ENCODE measurements around the gene CSHL1.

The CSHL1 gene

DNA sequence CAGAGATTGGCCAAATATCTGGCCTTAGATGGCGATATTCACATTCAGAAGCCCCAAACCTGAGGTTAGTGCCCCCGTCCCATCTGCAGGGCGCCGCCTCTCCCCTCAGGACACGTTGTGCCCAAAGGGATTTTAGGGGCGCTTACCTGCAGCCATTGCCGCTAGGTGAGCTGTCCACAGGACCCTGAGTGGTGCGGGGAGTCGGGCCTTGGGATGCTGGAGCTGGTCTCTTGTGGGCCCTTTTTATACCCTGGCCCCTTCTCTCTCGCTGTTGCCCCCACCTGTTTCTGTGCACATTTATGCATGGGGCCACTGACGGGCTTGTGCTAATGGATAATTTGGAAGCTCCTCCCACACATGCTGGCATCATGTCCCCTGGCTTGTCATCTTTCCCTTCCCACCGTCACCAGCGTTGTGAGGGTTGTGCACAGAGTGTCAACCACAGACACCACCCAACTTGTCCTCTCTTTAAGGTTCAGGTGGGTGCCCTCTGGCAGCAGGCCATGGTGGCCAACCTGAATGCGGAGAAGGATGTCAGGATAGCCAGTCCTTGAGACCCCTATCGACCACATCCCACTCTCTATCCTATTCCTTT is at the start of gene CSHL1:
TSS of gene CSHL1 (minus strand) at position 218 of the 595 bp plus-strand sequence. CDS start at position 156, 62 bp downstream.
- TF ChIP-seq, protein P1, sequence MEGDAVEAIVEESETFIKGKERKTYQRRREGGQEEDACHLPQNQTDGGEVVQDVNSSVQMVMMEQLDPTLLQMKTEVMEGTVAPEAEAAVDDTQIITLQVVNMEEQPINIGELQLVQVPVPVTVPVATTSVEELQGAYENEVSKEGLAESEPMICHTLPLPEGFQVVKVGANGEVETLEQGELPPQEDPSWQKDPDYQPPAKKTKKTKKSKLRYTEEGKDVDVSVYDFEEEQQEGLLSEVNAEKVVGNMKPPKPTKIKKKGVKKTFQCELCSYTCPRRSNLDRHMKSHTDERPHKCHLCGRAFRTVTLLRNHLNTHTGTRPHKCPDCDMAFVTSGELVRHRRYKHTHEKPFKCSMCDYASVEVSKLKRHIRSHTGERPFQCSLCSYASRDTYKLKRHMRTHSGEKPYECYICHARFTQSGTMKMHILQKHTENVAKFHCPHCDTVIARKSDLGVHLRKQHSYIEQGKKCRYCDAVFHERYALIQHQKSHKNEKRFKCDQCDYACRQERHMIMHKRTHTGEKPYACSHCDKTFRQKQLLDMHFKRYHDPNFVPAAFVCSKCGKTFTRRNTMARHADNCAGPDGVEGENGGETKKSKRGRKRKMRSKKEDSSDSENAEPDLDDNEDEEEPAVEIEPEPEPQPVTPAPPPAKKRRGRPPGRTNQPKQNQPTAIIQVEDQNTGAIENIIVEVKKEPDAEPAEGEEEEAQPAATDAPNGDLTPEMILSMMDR (IDR thresholded peaks at IDR 0.05; ENCODE audit: insufficient read depth, low read depth, low read length, missing control alignments), result no peak
- H3K4me3 ChIP-seq (ENCODE audit: low read depth, low read length), result no peak within 1 kb of the TSS
- DNase-seq (ENCODE audit: low read depth), result no peak

DNA sequence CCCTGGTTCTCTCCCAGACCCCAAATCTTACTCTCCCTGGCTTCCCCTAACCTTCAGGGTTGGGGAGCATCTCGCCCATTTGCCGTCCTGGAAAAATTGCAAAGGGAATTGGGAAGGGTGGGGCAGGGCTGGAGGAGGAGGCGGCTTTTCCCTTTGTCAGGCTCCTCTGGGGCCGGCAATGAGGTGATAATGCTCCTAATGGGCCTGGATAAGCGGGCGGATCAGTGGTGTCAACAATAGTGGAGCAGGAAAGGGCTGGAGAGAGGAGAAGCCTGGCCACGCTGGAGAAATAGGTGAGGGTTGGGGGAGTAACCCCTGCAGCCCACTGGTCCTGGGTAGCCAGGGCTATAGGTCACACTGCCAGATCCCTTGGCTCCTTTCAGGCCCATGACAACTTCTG is 49.4 kb upstream of the CSHL1 start:
- no peak overlapping the region for H3K4me3 ChIP-seq (ENCODE audit: low read depth, low read length)
- no peak for DNase-seq (ENCODE audit: low read depth)
- TF ChIP-seq, protein P1 (IDR thresholded peaks at IDR 0.05; ENCODE audit: insufficient read depth, low read depth, low read length, missing control alignments), result no peak

DNA sequence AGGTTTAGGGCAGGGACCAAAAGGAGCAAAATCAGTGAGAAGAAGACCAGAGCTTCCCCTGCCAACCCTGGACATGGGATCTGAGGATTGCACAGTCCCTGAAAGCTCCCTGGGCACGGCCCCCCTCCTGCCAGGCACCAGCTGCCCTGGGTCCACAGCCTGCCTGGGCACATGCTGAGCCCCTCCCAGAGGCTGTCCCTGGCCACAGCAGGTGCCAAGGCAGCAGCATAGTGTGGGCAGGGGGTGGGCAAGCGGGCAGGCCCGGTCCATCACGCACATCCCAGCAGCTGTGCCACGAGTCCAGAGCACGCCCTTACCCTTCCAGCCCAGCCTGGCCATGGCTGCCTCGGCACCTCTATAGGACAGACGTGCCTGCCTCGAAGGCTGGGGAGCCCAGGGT is 48.9 kb upstream of the CSHL1 start:
- TF ChIP-seq, protein P1 (IDR thresholded peaks at IDR 0.05; ENCODE audit: insufficient read depth, low read depth, low read length, missing control alignments), result no peak
- H3K4me3 ChIP-seq (ENCODE audit: low read depth, low read length), result no peak overlapping the region
- DNase-seq (ENCODE audit: low read depth), result no peak

DNA sequence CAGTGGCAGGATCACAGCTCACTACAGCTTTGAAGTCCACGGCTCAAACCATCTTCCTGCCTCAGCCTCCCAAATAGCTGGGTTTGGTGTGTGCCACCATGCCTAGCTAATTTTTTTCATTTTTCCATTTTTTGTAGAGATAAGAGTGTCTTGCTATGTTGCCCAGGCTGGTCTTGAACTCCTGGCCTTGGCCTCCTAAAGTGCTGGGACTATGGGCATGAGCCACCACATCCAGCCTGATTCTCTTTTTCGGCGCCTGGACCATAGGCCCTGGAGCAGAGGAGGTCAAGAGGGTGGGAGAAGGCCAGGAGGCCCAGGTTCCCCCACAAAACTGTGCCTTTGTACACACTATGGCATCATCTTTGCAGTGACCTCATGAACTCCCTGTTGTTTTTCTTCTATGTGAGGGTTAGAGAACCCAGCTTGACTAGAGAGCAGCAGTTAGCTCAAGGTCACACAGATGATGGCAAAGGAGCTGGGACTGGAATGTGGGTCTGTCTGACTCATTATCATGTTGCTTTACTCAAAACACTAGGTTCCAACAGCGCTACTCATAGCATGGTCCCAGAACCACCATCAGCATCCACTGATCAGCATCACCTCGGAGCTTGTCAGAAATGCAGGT is 45.4 kb upstream of the CSHL1 start:
- DNase-seq (ENCODE audit: low read depth), result no peak
- TF ChIP-seq, protein P1 (IDR thresholded peaks at IDR 0.05; ENCODE audit: insufficient read depth, low read depth, low read length, missing control alignments), result no peak
- H3K4me3 ChIP-seq (ENCODE audit: low read depth, low read length), result no peak overlapping the region

DNA sequence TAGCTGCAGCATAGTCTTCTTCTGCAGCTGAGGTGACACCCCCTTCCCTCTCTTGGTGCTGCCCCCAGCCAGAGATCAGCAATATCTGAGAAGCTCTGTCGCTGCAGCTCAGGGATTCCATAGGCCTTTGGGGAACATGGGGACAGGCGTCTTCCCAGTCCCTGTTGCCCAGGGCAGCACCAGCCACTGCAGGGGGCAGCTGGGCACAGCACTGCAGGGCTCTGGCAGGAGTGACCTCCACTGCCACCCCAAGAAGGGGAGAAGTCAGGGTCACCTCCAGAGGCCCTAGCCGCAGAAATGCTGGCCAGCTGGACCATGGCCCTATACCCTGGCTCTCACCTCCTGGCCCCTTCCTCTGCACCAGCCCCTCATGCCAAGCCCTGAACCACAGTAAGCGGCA is 44.7 kb upstream of the CSHL1 start:
- TF ChIP-seq, protein P1 (IDR thresholded peaks at IDR 0.05; ENCODE audit: insufficient read depth, low read depth, low read length, missing control alignments), result no peak
- DNase-seq (ENCODE audit: low read depth), result no peak
- H3K4me3 ChIP-seq (ENCODE audit: low read depth, low read length), result no peak overlapping the region

DNA sequence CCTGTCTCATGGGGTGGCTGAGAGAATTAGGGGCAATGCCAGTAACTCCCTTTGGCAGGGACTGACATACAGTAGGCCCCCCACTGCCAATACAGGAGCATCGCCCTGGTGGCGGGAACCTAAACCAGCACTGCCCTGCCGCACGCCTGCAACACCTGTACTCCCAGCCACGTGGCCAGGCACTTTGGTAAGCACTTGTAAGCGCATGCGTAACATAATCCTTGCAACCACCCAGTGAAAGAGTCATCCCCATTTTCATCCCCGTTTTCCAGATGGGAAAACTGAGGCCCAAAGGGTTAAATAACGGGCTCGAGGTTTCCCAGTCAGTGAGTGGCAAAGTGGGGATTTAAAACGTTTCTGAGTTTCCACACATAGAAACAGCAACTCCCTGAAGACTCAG is 44.2 kb upstream of the CSHL1 start:
- no peak overlapping the region for H3K4me3 ChIP-seq (ENCODE audit: low read depth, low read length)
- DNase-seq (ENCODE audit: low read depth), result no peak
- TF ChIP-seq, protein P1 (IDR thresholded peaks at IDR 0.05; ENCODE audit: insufficient read depth, low read depth, low read length, missing control alignments), result no peak

Measured in GM12865 (cell line).